Activated CD8-positive, alpha-beta memory T cell treated with anti-CD3 and anti-CD28 coated beads for 48 hours (primary cell): ENCODE data around the gene CCDC110.

Experiments used
- DNase-seq, 3 experiments: peaks; one replicate each; pipeline ENCODE4 v3.0.0-alpha.2; 2020; ENCODE audit warnings: low read depth in 2 of 3, low spot score in 2 of 3

The CCDC110 gene

DNA sequence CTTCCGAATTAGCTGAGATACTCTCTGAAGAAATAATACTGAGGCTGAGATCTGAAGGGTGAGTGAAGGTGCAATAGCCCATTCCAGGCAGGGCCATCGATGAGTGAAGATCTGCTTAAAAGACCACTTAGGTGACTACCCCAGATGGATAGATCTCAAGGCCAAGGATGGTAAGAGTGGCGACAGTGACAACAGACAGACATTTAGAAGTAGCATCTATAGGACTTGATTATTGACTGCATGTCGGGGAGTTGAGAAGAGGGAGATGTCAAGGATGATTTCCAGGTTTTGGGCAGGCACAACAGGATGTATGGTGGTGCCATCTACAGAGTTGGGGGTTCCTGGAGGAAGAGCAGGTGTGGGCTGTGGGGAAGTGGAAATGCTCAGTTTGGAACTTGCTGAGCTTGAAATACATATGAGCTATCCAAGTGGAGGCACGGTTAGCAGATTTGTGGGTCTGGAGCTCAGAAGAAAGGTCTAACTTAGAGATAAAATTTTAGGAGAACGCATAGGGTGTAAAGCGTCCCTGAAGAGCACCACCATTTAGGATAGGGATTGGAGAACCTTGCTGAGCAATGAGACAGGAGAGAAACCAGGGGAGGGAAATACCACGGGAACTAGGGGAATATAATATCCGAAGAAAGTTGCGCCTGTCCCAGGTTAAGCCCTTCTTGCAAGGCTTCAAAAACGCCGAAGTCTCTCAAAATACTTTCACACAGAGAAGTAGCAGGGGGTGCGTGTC lies 46.5 kb downstream of the CCDC110 start:
- no peak for DNase-seq

DNA sequence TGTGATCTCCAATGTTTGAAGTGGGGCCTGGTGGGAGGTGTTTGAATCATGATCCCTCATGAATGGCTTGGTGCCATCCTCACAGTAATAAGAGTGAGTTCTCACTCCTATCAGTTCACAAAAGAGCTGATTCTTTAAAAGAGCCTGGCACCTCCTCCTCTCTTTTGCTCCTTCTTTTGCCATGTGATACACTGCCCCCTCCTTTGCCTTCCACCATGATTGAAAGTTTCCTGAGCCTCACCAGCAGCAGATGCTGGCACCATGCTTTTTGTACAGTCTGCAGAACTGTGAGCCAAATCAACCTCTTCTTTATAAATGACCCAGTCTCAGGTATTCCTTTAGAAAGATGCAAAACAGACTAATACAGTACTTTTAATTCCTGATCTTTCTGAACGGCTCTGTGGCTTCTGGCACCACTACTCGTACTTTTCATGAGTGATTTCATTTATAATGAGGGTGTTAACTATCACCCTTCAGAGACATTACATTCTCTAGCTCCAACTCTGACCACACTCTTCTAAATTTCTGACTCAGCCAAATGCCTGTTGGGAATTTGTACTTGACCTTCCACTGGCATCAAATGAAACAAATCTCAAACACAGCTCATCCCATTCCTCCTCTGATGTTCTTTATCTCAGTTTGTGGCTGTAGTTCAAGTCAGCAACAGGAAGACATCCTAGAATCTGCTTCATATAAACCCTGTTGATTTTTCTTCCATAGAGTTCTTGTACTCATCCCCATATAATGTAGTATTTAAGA lies 50.0 kb downstream of the CCDC110 start:
- DNase-seq, result no peak

- DNase-seq, result no peak
These were observed 54.6 kb downstream of the CCDC110 start for GRCh38 chr4:185416955-185417354.

DNA sequence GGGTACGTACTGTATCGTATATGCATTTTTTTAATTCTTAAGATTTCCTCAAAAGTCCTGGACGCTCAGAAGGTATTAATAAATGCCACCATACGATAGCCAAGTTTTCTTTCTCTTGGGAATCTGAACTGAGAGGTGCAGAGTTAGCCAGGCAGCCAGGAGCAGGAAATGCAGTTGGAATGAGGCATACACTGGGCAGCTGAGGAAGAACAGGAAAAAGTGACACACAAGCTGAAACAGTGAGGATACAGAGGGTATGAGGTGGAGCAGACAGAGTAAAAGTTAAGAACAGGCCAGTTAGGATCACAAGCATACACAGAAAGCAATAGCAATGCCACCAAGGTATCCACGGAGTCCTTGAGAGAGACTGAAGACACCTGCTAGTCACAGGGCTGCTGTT lies 59.1 kb downstream of the CCDC110 start:
- no peak for DNase-seq

- no peak for DNase-seq
These were observed 59.7 kb downstream of the CCDC110 start for GRCh38 chr4:185411849-185412248.

GRCh38 chr4:185408432-185408831 lies 63.1 kb downstream of the CCDC110 start:
- DNase-seq, result no peak

GRCh38 chr4:185405296-185405999 lies 66.1 kb downstream of the CCDC110 start:
- no peak for DNase-seq

DNA sequence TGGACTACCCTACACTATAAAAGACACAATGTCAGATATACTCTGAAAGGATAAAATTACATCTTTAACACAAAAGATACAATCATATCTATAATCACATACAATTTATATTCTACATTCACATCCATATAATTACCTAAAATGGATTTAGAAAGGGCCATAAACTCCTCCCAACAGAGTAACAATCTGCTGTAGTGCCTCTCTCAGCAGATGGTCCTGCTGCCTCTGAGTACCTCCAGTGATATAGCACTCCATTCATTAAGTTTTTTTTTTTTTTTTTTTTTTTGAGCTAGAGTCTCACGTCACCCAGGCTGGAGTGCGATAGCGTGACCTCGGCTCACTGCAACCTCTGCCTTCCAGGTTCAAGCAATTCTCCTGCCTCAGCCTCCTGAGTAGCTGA lies 67.5 kb downstream of the CCDC110 start:
- DNase-seq, result no peak

GRCh38 chr4:185399466-185399865 lies 72.1 kb downstream of the CCDC110 start:
- no peak for DNase-seq

- DNase-seq, result no peak
These were observed 72.9 kb downstream of the CCDC110 start for GRCh38 chr4:185398618-185399017.

DNA sequence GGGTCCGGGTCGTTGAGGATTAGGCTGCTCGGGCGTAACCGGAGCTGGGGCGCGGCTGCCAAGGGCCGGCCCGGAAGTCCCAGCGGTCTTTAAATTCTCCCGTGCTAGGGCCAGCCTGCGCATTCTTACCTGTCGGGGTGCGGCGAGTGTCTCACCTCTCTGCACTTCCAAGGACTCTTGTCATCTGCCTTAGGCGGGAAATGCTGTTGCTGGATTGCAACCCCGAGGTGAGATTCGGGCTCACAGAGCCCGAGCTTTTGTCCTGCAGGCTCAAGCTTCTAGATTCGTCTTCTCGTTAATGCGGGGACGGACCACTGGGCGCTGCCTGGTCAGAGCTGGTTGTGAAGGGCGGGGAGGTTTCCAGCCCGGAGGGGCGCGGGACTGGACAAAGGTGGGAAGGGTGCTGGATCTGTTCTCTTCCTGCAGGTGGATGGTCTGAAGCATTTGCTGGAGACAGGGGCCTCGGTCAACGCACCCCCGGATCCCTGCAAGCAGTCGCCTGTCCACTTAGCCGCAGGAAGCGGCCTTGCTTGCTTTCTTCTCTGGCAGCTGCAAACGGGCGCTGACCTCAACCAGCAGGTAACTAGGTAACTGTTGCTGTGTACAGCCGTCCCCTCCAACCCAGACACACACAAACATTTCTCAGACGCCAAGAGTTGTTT lies 74.7 kb downstream of the CCDC110 start, which contains the start of gene ANKRD37:
Gene ANKRD37 (plus strand): TSS at position 118 of the 662 bp plus-strand sequence. CDS start 83 bp downstream, at position 201.
- no peak for DNase-seq

DNA sequence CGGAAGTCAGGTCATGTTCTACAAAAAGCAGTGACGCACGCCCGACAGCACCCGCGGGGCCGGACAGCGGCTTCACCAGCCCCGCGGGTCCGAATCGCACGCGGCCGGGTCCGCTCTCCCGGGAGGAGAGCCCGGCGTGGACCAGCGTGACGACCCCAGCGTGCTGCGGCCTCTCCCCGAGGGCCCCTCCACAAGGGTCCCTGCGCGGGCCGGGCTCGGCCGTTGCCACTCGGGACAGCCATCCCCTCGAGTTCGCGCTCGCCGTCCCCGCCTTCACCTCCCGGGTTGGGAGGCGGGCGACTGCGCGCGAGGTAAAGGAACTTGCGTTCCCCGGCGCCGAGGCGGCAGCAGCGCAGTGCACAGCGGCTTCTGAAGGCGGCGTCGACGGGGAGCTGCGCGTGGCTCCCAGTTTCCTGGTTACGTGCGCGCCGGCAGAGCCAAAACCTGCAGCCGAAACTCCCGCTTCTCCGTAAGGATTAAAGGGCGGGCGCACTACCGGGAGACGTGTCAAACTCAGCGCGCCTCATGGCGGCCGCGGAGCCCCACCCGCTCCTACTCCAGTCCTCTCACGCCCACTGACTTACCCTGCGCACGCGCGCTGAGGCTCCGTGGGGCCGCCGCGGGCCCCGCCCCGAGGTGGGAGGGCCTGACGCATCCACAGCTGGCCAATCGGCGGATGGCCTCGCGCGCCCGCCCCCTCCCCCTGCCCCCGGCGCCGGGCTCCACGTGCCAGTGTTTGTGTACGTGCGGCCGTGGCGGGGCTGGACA lies 75.4 kb downstream of the CCDC110 start:
- DNase-seq, result peak; percentile 85 to 98 (median 93)

DNA sequence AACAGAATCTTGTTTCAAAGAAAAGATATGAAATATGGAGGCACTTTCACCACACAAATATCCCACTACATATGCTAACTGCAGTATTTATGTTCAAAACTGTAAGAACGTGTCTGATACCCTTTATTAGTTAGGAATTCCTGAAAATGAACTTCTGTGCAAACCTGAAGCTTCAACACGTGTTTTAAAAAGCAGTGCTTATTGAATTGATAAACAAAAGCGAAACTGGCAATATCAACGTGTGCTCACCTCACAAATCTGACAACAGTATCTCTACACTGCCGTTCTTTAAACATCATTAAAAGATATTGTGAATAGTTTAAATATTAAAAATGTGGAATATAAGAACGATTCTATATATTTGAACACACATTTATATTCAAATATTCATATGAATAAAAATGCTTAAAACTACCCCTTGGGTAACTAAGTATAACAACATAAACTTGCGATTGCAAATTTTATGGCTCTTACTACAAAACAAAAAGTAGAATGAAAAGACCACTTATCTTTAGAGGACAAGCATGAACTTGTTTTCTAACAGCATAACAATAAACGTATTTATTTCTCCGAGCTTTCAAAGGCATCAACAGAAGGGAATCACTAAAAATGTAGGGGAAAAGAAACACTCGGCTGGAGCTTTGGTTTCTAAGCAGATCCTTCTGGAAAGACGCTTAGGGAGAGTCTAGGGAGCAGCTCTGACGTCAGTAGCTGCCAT lies 76.1 kb downstream of the CCDC110 start, which contains the start of gene LRP2BP:
Gene LRP2BP (minus strand): TSS at position 687 of the 718 bp plus-strand sequence. CDS start 17,738 bp downstream, outside the sequence.
- no peak for DNase-seq
